Endothelial cell of umbilical vein (primary cell): ENCODE results near the gene OR5AU1. TPM values are rescaled to one million over a fixed set of nuclear protein-coding genes. Genes with fewer than 3 reads are reported as not detected.

Source experiments
- BruUV-seq: library from RNA; stranded (reverse); fragments of 400-500 nt; replicated peaks from 2 replicates; lab custom pipeline; 2021; lab: Mats Ljungman, UMichigan
- CTCF ChIA-PET: fragments of 300-600, 350-600 bp; sonication (Branson Sonifier 250); formaldehyde crosslinking; loops from one replicate; lab custom pipeline; 2021; ENCODE audit warnings: antibody characterized with exemption, inconsistent platforms; lab: Charles Lee
- POLR2A ChIA-PET: fragments of 300-600, 350-600 bp; sonication (Branson Sonifier 250); formaldehyde crosslinking; loops from one replicate; lab custom pipeline; 2021; ENCODE audit warnings: antibody characterized with exemption, inconsistent platforms; lab: Charles Lee
- DNase-seq: peaks from one replicate; pipeline ENCODE4 v3.0.0-alpha.2; 2011; ENCODE audit warnings: low read depth, low spot score
- FAIRE-seq: peaks from 2 replicates; lab custom pipeline; 2011; peaks lifted over from hg19 to GRCh38; lab: Jason Lieb, UNC
- H2AFZ ChIP-seq: 2 replicates; pipeline ENCODE4 v1.6.0; 2012; ENCODE audit warnings: low read depth, low read length, control low read depth, inconsistent platforms
- H3K27ac ChIP-seq: 2 replicates; pipeline ENCODE4 v1.5.1; 2011; ENCODE audit warnings: low read depth, mild to moderate bottlenecking, control low read depth, low read length, moderate library complexity; ENCODE audit not compliant: insufficient read depth
- H3K27me3 ChIP-seq, 2 experiments: 2 replicates each; pipeline versions ENCODE4 v1.6.0 to v1.6.1; 2011; ENCODE audit warnings: low read length in 2 of 2, mixed read lengths in 1 of 2; ENCODE audit not compliant: control insufficient read depth in 2 of 2, insufficient read depth in 2 of 2
- H3K36me3 ChIP-seq, 2 experiments: 2 replicates in 1 of 2; 3 replicates in 1 of 2; pipeline ENCODE4 v1.5.1; 2011; ENCODE audit warnings: low read length in 2 of 2, mild to moderate bottlenecking in 1 of 2, moderate library complexity in 1 of 2; ENCODE audit not compliant: control insufficient read depth in 2 of 2, insufficient read depth in 2 of 2; ENCODE audit errors: extremely low read depth in 1 of 2
- H3K4me1 ChIP-seq: 3 replicates; pipeline ENCODE4 v1.5.1; 2011; ENCODE audit warnings: mild to moderate bottlenecking, low read length; ENCODE audit not compliant: control insufficient read depth, insufficient read depth; ENCODE audit errors: extremely low read depth
- H3K4me2 ChIP-seq: 2 replicates; pipeline ENCODE4 v1.6.1; 2011; ENCODE audit warnings: low read length, control low read depth, mixed read lengths; ENCODE audit not compliant: insufficient read depth
- H3K4me3 ChIP-seq, 3 experiments: fragments of 200-600 bp in 1 of 3; sonication (generic), shearing (Covaris generic) in 1 of 3; replicated peaks in 1 of 3; 2 replicates each; pipeline ENCODE4 v1.5.1; 2011 to 2016; ENCODE audit warnings: control low read depth in 3 of 3, low read length in 3 of 3, mild to moderate bottlenecking in 2 of 3, inconsistent platforms in 1 of 3, low read depth in 1 of 3, moderate library complexity in 1 of 3; ENCODE audit not compliant: insufficient read depth in 1 of 3
- H3K79me2 ChIP-seq: 2 replicates; pipeline ENCODE4 v1.6.0; 2012; ENCODE audit warnings: low read length, inconsistent platforms; ENCODE audit not compliant: control insufficient read depth, insufficient read depth
- H3K9ac ChIP-seq: replicated peaks from 2 replicates; pipeline ENCODE3; 2011; ENCODE audit warnings: low read length, control low read depth; ENCODE audit not compliant: insufficient read depth; ENCODE audit errors: extremely low read depth
- H3K9me1 ChIP-seq: replicated peaks from 3 replicates; pipeline ENCODE4 v1.6.0; 2011; ENCODE audit warnings: mild to moderate bottlenecking, low read length; ENCODE audit not compliant: control insufficient read depth, insufficient read depth; ENCODE audit errors: extremely low read depth
- H3K9me3 ChIP-seq: replicated peaks from 2 replicates; pipeline ENCODE4 v1.5.1; 2012; ENCODE audit warnings: low read length, inconsistent platforms; ENCODE audit not compliant: control insufficient read depth, insufficient read depth
- H4K20me1 ChIP-seq: replicated peaks from 2 replicates; pipeline ENCODE3; 2011; ENCODE audit warnings: mild to moderate bottlenecking, low read length; ENCODE audit not compliant: control insufficient read depth, insufficient read depth; ENCODE audit errors: extremely low read depth
- CTCF ChIP-seq, 2 donors: IDR thresholded peaks; 1 replicate in 1 of 2; 2 replicates in 1 of 2; pipeline ENCODE4 v1.5.1; 2011; ENCODE audit warnings: low read length in 2 of 2, mild to moderate bottlenecking in 2 of 2, moderate library complexity in 2 of 2, control low read depth in 1 of 2, inconsistent platforms in 1 of 2, low read depth in 1 of 2; ENCODE audit not compliant: insufficient read depth in 1 of 2; ENCODE audit errors: extremely low read depth in 1 of 2
- EZH2 ChIP-seq: IDR thresholded peaks from 2 replicates; pipeline ENCODE4 v1.6.1; 2012; ENCODE audit warnings: borderline replicate concordance, low read depth, mild to moderate bottlenecking, moderate library complexity, low read length, inconsistent platforms; ENCODE audit not compliant: severe bottlenecking
- GATA2 ChIP-seq: IDR thresholded peaks from 2 replicates; pipeline ENCODE4 v1.7.0; 2011; ENCODE audit warnings: low read depth, mild to moderate bottlenecking, moderate library complexity, mixed read lengths, low read length; ENCODE audit not compliant: insufficient read length, insufficient read depth
- POLR2AphosphoS5 ChIP-seq: IDR thresholded peaks from 2 replicates; pipeline ENCODE4 v1.6.1; 2012; ENCODE audit warnings: low read depth, mild to moderate bottlenecking, control low read depth, low read length, moderate library complexity; ENCODE audit not compliant: insufficient read depth
- dilution Hi-C: fragments of 300-500 bp; cut with MboI; formaldehyde crosslinking; loops from one replicate; pipeline ENCODE4 v1.15.0; 2019; ENCODE audit warnings: low sequenced_read_pairs; ENCODE audit not compliant: extremely low pct_ligation_motif_present
- intact Hi-C: fragments of 100-400 bp; cut with micrococcal nuclease; formaldehyde crosslinking; loops from one replicate; pipeline ENCODE4 v1.10.0; 2022
- polyA plus RNA-seq, 4 experiments: library from polyadenylated mRNA; depleted of rRNA in 3 of 4; stranded (reverse) in 3 of 4; unstranded in 1 of 4; fragments of >200 nt; gene quantifications; 2 replicates each; pipeline versions ENCODE4 v1.2.1 to v1.2.3, GENCODE V29; 2011 to 2012; ENCODE audit warnings: missing spikeins in 1 of 4
- total RNA-seq: library from RNA; stranded (reverse); gene quantifications from 2 replicates; pipeline ENCODE4 v1.2.3, GENCODE V29; 2021
- TF ChIP-seq, protein P1 (sequence below): IDR thresholded peaks from 2 replicates; pipeline ENCODE4 v1.6.1; 2011; ENCODE audit not compliant: insufficient read depth, insufficient read length

The OR5AU1 gene
- total and polyA plus RNA-seq, 2 donors (not counting 3 experiments of a cell fraction or from before 2014, with no cell fraction given), result not detected

- FAIRE-seq, result no peak
- H3K4me2 ChIP-seq, result no peak overlapping the region
- H3K9me3 ChIP-seq, result no peaks in the 10 kb centered on the region
- H3K36me3 ChIP-seq, result no peaks in the 10 kb centered on the region
- no peak overlapping the region for H2AFZ ChIP-seq
- CTCF ChIA-PET, result no interaction called here
- H3K27ac ChIP-seq, result no peak overlapping the region
- intact Hi-C loops (no loop called here), dilution Hi-C loops (no loop called here)
- no peak overlapping the region for H3K4me3 ChIP-seq
- no peaks in the 10 kb centered on the region for H3K4me1 ChIP-seq
- no peak overlapping the region for H3K9ac ChIP-seq
- H3K9me1 ChIP-seq, result no peaks in the 10 kb centered on the region
- no peak for DNase-seq
- POLR2A ChIA-PET, result no interaction called here
- TF ChIP-seq POLR2AphosphoS5 (no peak), CTCF (IDR thresholded peaks at IDR 0.05; ENCODE audit: extremely low read depth in 1 of 2, insufficient read depth in 1 of 2, low read depth in 1 of 2, low read length in 2 of 2) (no peak), GATA2 (no peak), EZH2 (no peak)
- peaks cover 2 to 20% of the 10 kb centered on the region in 2 experiments for H3K27me3 ChIP-seq
- H4K20me1 ChIP-seq, result no peaks in the 10 kb centered on the region
- BruUV-seq, result no TSS peak
- no peaks in the 10 kb centered on the region for H3K79me2 ChIP-seq
Measured at GRCh38 chr14:21182166-21182565, 26.3 kb upstream of the OR5AU1 start.

GRCh38 chr14:21171128-21171527, 15.3 kb upstream of the OR5AU1 start:
- no peak overlapping the region for H3K4me2 ChIP-seq
- H3K4me3 ChIP-seq, result no peak overlapping the region
- no peak overlapping the region for H2AFZ ChIP-seq
- no peaks in the 10 kb centered on the region for H3K9me3 ChIP-seq
- no peaks in the 10 kb centered on the region for H3K4me1 ChIP-seq
- intact Hi-C loops, result no loop called here
- H3K9ac ChIP-seq, result no peak overlapping the region
- no TSS peak for BruUV-seq
- H3K79me2 ChIP-seq, result no peaks in the 10 kb centered on the region
- H3K36me3 ChIP-seq, result no peaks in the 10 kb centered on the region
- peaks cover 16 to 20% of the 10 kb centered on the region in 2 experiments for H3K27me3 ChIP-seq
- no peak overlapping the region for H3K27ac ChIP-seq
- ChIA-PET CTCF (interaction anchor here (0.5 to 1.0 kb wide), 2 partner anchors 35 to 218 kb away, joined by 4 to 5 read pairs; no protein-coding TSS in a partner anchor), POLR2A (no interaction called here)
- TF ChIP-seq, protein P1, sequence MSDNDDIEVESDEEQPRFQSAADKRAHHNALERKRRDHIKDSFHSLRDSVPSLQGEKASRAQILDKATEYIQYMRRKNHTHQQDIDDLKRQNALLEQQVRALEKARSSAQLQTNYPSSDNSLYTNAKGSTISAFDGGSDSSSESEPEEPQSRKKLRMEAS, result no peak
- no peak for TF ChIP-seq CTCF (IDR thresholded peaks at IDR 0.05; ENCODE audit: extremely low read depth in 1 of 2, insufficient read depth in 1 of 2, low read depth in 1 of 2, low read length in 2 of 2)
- DNase-seq, result no peak
- FAIRE-seq, result no peak
- H3K9me1 ChIP-seq, result no peaks in the 10 kb centered on the region
- H4K20me1 ChIP-seq, result no peaks in the 10 kb centered on the region
- dilution Hi-C loops, result no loop called here
